Measurements from ENCODE around the gene RBP4.

Gene RBP4

GRCh38 chr10:93595378-93596161 lies 5.5 kb downstream of the RBP4 start:
- no peak for DNase-seq

GRCh38 chr10:93594518-93594917 lies 6.5 kb downstream of the RBP4 start:
- DNase-seq = no peak

- DNase-seq = no peak
These were observed 7.3 kb downstream of the RBP4 start for GRCh38 chr10:93593749-93594148.

DNA sequence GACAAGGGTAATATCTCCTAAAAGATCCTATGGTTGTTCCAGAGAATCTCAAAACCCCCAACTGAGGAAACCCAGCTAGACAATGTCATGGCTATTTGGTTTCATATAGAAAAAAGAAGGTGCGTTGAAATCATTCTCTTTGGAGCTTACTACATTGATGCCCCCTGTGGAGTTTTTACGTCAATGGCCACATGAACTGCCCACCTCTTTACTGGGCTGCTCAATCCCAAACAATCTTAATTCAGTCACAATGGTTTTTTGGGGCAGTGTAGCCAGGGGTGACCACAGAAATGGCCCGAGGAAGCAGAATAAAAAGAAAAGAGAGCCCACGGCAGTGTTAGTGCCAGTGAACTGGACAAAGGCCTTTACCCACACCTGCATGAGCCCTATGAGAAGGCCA lies 7.8 kb downstream of the RBP4 start:
- no peak for DNase-seq

DNA sequence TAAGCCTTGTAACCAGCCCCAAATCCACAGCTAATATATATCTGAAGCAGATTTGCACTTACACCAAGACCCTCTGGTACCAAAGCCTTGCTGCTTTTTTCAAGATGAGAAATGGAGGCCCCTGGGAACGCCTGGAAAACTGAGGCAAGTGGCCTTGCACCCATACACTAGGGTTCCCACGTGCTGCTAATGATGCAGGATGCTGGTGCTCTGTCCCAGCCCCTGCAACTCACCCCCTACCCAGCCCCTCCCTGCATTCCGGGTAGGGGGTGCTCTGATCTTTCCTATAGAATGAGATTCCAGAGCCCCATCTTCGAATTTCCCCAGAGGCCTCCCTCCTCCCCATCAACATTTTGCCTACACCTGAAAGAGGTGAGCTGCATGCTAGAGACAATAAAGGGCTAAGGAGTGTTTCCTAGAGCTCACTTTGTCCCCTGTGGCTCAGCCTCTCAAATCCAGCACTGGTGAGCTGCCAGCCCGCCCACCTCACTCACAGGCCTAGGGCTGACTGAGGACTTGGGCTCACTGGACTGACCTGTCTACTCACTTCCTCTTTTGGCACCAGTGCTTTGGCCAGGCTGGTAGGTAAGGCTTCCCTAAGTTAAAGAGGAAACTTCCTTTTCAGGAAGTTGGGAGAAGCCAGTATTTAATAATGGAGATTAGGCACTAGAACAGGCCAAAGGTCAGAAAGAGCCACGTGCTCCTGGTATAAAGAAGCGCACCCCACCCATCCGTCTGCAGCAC lies 9.8 kb downstream of the RBP4 start:
- no peak for DNase-seq

DNA sequence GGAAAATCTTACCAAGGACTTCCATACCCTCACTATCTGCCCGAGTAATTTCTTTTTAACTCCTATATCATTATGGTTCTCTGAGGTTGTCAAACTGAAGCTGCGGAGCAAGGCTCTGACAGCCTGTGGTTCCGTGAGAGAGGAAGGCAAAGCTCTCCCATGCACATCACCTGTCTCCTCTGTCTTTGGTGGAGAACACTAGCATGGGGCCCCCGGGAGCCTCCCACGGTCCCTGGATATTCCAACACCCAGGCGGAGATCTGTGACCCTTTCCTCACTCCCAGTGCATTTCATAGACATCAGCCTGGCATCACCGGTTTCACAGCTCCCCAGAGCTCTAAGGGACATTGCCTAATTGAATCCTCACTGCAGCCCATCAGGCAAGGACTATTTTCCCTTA lies 10.4 kb downstream of the RBP4 start:
- no peak for DNase-seq

DNA sequence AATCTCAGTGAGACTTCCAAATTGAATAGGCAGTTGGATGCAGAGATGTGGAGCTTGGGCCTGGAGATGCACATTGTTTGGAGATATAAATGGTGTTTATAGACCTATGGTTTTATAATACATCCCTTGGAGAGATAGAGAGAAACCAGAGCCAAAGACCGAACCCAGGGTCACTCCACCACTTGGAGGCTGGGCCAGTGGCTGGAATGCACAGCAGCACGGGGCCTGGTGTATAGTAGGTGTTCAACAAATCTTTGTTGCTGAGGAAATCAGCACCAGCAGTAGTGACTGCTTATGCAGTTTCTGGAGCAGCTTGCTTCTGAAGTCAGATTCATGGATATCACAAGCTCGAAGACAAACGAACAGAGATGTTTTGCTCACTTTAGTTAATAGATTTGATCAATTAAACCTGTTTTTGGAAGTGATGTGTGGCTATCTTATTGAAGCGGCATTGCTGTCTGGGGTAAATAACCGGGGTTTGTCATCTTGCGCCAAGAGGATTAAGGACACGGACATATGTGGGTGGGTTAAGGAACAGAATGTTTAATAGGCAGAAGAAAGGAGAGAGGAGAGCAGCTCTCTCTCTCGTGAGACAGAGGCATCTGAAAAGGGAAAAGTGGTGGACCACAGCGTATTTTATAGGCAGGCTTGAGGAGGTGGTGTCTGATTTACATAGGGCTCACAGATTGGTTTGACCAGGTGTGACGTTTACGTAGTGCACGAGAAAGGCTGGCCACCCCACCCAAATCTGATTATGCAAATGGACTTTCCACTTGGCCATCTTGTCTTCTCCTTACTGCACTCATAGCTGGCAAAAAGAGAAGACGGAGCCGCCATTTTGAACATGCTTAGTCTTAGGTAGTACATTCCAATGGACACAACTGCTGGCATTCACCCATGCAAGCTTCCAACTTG lies 11.1 kb downstream of the RBP4 start:
- no peak for DNase-seq

DNA sequence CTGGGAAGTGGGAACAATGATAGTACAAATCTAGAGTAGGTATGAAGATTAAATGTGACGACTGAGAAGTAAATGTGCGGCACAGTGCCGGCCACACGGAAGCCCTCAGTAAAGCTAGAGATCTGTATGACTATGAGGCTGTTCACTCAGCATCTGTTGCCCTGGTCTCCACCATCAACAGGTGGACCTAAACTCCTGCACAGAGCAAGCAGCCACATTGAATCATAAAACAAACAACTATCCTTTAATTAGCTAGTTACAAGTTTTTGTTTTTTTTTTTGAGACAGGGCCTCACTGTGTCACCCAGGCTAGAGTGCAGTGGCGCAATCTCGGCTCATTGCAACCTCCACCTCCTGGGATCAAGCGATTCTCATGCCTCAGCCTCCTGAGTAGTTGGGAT lies 16.6 kb downstream of the RBP4 start:
- no peak for DNase-seq

DNA sequence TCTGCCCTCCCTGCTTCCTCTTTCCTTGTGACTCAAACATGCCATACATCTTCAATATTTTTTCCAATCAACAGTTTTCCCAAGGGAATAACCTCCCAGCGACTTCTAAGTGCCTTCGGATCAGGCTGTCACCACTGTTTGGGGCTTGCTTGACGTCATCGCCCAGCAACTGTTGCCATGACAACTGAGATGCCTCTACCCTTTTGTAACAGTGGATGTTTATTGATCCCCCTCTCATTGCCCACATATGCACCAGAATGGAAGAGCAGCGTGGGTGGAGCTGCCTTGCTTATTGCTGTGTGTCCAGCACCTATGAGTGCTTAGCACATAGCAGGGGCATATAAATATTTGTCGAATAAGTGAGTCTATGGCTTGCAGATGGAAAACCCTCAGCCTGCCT lies 20.2 kb downstream of the RBP4 start:
- no peak for DNase-seq

- DNase-seq = no peak
These were observed 20.9 kb downstream of the RBP4 start for GRCh38 chr10:93579985-93580711.

GRCh38 chr10:93579089-93579488 lies 21.9 kb downstream of the RBP4 start:
- DNase-seq = no peak

GRCh38 chr10:93577565-93577964 lies 23.5 kb downstream of the RBP4 start:
- no peak for DNase-seq

GRCh38 chr10:93576888-93577287 lies 24.1 kb downstream of the RBP4 start:
- DNase-seq = no peak

- DNase-seq = no peak
These were observed 27.1 kb downstream of the RBP4 start for GRCh38 chr10:93573924-93574323.

DNA sequence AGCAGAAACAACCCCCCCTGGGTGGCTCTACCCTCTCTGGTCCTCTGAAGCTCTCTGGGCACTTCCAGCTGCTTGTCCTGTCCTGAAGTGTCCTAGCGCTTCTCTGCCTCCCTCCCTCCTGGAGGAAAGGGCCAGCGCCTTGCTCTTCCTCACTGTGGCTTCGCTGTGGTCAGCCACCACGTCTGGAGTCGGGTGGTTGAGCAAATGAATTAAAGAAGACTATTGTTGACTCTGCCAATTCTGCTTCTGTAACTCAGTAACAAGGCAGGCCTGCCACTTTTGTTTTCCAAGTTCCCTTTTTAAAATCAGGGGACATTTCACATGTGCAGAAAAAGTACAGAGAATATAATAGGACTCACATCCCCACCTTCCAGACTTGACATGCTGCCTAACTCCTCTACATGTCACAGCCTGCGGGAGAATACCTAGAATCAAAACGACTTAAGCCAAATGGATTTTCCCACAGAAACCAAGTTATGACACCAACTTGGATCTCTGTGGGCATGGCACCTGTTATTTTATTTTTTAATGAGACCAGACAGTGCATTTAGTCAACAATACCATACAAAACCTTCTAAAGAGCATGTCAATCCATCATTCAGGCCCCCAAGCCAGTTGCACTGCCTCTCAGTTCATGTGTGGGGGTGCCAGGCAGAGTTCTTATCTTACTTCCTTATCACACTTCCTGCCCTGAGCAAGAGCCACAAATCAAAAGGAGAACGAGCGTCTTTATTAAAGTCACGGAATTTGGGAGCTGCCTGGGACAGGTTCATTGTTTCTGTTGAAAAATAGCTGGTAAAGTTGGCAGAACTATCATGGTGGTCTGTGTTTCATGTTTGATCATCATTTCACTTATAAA lies 27.8 kb downstream of the RBP4 start:
- DNase-seq = no peak

- no peak for DNase-seq
These were observed 28.4 kb downstream of the RBP4 start for GRCh38 chr10:93572606-93573005.

DNA sequence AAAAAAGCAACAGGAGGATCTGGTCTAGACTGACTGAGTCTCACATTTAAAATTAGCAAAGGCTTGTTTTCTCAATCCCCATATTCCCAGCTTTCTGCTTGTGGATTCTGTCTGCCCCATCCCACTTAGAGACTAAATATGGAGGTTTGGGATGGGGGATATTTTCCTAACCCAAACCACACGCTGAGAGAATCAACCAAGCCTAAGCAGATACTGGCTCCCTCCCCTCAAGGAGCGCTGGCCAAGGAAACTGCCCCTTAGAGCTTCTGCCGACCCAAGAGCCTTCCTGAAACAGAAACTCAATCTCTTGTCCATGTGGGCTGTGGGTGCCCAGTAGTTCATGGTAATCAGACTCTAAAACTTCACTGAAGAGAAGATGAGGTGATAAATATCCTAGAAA lies 30.7 kb downstream of the RBP4 start:
- DNase-seq = no peak

GRCh38 chr10:93568105-93568390 lies 33.0 kb downstream of the RBP4 start:
- DNase-seq = no peak

GRCh38 chr10:93567277-93568104 lies 33.5 kb downstream of the RBP4 start:
- no peak for DNase-seq

GRCh38 chr10:93566435-93567276 lies 34.4 kb downstream of the RBP4 start, which contains the start of gene FFAR4:
FFAR4 (plus strand) TSS chr10:93566665; CDS start chr10:93566721, 56 bp downstream.
- DNase-seq = no peak

Data from CD4-positive, alpha-beta T cell treated with Interleukin-10 for 1 hour (primary cell).